Liver (tissue), 9 donors: ENCODE results near the gene HSPB9. TPM values are rescaled to one million over a fixed set of nuclear protein-coding genes. Genes with fewer than 3 reads are reported as not detected.

Experiments used
- DNase-seq: peaks from one replicate; pipeline ENCODE4 v3.0.0-alpha.2; 2017; ENCODE audit warnings: low spot score
- H3K27ac ChIP-seq, 2 donors: one replicate each; pipeline ENCODE4 v1.7.0; 2013; ENCODE audit warnings: inconsistent platforms in 2 of 2, low read length in 2 of 2, control low read depth in 1 of 2, low read depth in 1 of 2, mild to moderate bottlenecking in 1 of 2
- H3K27me3 ChIP-seq, 4 donors: one replicate each; pipeline versions ENCODE4 v1.6.1 to v1.7.0; 2013; ENCODE audit warnings: low read length in 3 of 4, inconsistent platforms in 1 of 4, mild to moderate bottlenecking in 1 of 4, moderate library complexity in 1 of 4; ENCODE audit not compliant: control insufficient read depth in 4 of 4, insufficient read depth in 4 of 4
- H3K36me3 ChIP-seq, 4 donors: one replicate each; pipeline versions ENCODE4 v1.6.1 to v1.7.0; 2013; ENCODE audit warnings: low read length in 3 of 4, mild to moderate bottlenecking in 3 of 4, low read depth in 1 of 4, moderate library complexity in 1 of 4; ENCODE audit not compliant: control insufficient read depth in 4 of 4, insufficient read depth in 3 of 4
- H3K4me1 ChIP-seq, 4 donors: one replicate each; pipeline versions ENCODE4 v1.6.1 to v1.7.0; 2013; ENCODE audit warnings: low read length in 3 of 4, mild to moderate bottlenecking in 3 of 4, moderate library complexity in 1 of 4; ENCODE audit not compliant: control insufficient read depth in 4 of 4, insufficient read depth in 4 of 4
- H3K4me3 ChIP-seq, 3 donors: one replicate each; pipeline versions ENCODE4 v1.6.1 to v1.7.0; 2013; ENCODE audit warnings: low read length in 3 of 3, control low read depth in 1 of 3, low read depth in 1 of 3, mild to moderate bottlenecking in 1 of 3
- H3K9ac ChIP-seq, 2 donors: one replicate each; pipeline ENCODE4 v1.7.0; 2013; ENCODE audit warnings: low read length in 2 of 2, mild to moderate bottlenecking in 2 of 2, moderate library complexity in 2 of 2, control low read depth in 1 of 2, low read depth in 1 of 2
- H3K9me3 ChIP-seq, 4 donors: one replicate each; pipeline versions ENCODE4 v1.6.1 to v1.7.0; 2013; ENCODE audit warnings: low read length in 3 of 4; ENCODE audit not compliant: control insufficient read depth in 4 of 4
- FOXA1 ChIP-seq: IDR thresholded peaks from 2 replicates; pipeline ENCODE4 v1.6.1; 2016; ENCODE audit warnings: antibody characterized with exemption
- FOXA2 ChIP-seq: IDR thresholded peaks from 2 replicates; pipeline ENCODE4 v1.6.1; 2016; ENCODE audit warnings: antibody characterized with exemption
- NR2F2 ChIP-seq: IDR thresholded peaks from 2 replicates; pipeline ENCODE4 v1.6.1; 2016; ENCODE audit warnings: antibody characterized with exemption
- RAD21 ChIP-seq, 2 donors: IDR thresholded peaks; 2 replicates each; pipeline ENCODE4 v1.6.1; 2016; ENCODE audit warnings: antibody characterized with exemption in 2 of 2, mild to moderate bottlenecking in 2 of 2
- RXRA ChIP-seq, 2 donors: IDR thresholded peaks; 2 replicates each; pipeline ENCODE4 v1.6.1; 2017 to 2018; ENCODE audit warnings: antibody characterized with exemption in 2 of 2, mild to moderate bottlenecking in 1 of 2
- SP1 ChIP-seq: IDR thresholded peaks from 2 replicates; pipeline ENCODE4 v1.6.1; 2018; ENCODE audit warnings: antibody characterized with exemption, mild to moderate bottlenecking
- TAF1 ChIP-seq: conservative IDR thresholded peaks from 2 replicates; pipeline ENCODE4 v1.6.1; 2016; ENCODE audit warnings: antibody characterized with exemption, mild to moderate bottlenecking
- WGBS: extraction: QIAGEN DNeasy Blood & Tissue Kit; methylation state at CpG from one replicate; pipeline ENCODE4 v1.1.7; 2013; 5-methylcytosine and 5-hydroxymethylcytosine counted together
- polyA plus RNA-seq, 2 donors: library from polyadenylated mRNA; stranded (reverse) in 1 of 2; unstranded in 1 of 2; fragments of 200-250 nt in 1 of 2; fragments of >200 nt in 1 of 2; fragmentation: Nextera tagmentation in 1 of 2; extraction: Ambion mirVana in 1 of 2; gene quantifications; one replicate each; pipeline versions ENCODE4 v1.2.1 to v1.2.3, GENCODE V29; 2013 to 2015
- total RNA-seq, 2 donors: library from RNA; depleted of rRNA; stranded (reverse); fragments of >200 nt; gene quantifications; one replicate each; pipeline ENCODE4 v1.2.3, GENCODE V29; 2014
- TF ChIP-seq, protein P1 (sequence below): fragments of 150-350 bp; IDR thresholded peaks from 2 replicates; pipeline ENCODE4 v1.5.1; 2017; ENCODE audit warnings: improper control_type of control experiment, low read depth, low read length; ENCODE audit not compliant: missing input control
- TF ChIP-seq, protein P2 (sequence below): IDR thresholded peaks from 2 replicates; pipeline ENCODE4 v1.6.1; 2016; ENCODE audit warnings: antibody characterized with exemption
- TF ChIP-seq, protein P3 (sequence below): IDR thresholded peaks from 2 replicates; pipeline ENCODE4 v1.6.1; 2016; ENCODE audit warnings: antibody characterized with exemption
- TF ChIP-seq, protein P4 (sequence below): IDR thresholded peaks from 2 replicates; pipeline ENCODE4 v1.6.1; 2016; ENCODE audit warnings: antibody characterized with exemption
- TF ChIP-seq, protein P5 (sequence below): IDR thresholded peaks from 2 replicates; pipeline ENCODE4 v1.6.1; 2016; ENCODE audit warnings: antibody characterized with exemption, mild to moderate bottlenecking
- donor health status: healthy.
- donor health status: healthy.
- donor health status: healthy.
- donor health status: healthy.
- donor health status: healthy.

The HSPB9 gene
- total and polyA plus RNA-seq, 4 donors: 0.17 to 4.0 (median 0.56) TPM

DNA sequence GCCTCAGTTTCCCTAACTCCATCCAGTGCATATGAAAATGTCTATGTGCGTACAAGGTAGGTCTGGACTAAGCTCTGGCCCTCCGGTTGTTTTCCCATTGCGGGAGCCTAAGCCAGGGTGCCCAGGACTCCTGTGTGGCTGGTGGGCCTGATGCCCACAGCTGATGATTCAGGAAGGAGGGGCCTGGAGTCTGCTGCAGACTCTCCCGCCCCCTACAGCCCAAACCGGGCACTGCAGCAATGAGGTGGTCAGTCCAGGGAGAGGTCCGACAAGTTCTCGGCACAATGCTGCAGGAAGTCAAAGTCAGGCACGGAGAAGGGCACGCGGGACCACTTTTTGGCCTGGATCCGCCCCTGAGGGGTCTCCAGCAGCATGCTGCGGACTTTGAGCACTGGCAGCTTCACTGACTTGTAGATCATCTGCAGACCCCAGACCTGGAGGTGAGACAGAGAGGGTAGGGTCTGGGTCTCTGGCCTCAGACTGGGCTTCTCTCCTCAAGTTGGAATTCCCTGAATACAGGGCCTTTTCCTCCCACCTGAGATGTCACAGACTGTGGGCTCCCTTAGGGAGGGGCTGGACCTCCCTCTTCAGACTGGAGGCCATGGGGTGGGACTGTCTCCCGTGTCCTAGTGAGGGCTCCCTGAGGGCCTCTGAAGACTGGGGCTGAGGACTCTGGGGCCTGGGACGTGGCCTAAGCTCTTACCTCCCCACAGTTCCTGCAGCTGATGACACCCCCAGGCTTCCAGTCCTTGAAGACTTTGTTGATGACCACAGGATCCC is 20.9 kb upstream of the HSPB9 start:
- no peak overlapping the region for H3K9ac ChIP-seq
- no peak overlapping the region for H3K27ac ChIP-seq
- H3K4me3 ChIP-seq: no peak overlapping the region
- no peaks in the 10 kb centered on the region for H3K9me3 ChIP-seq
- no peak for TF ChIP-seq NR2F2
- peak; percentile 84 to 89 for TF ChIP-seq RAD21 (IDR thresholded peaks at IDR 0.05)
- TF ChIP-seq, protein P1, sequence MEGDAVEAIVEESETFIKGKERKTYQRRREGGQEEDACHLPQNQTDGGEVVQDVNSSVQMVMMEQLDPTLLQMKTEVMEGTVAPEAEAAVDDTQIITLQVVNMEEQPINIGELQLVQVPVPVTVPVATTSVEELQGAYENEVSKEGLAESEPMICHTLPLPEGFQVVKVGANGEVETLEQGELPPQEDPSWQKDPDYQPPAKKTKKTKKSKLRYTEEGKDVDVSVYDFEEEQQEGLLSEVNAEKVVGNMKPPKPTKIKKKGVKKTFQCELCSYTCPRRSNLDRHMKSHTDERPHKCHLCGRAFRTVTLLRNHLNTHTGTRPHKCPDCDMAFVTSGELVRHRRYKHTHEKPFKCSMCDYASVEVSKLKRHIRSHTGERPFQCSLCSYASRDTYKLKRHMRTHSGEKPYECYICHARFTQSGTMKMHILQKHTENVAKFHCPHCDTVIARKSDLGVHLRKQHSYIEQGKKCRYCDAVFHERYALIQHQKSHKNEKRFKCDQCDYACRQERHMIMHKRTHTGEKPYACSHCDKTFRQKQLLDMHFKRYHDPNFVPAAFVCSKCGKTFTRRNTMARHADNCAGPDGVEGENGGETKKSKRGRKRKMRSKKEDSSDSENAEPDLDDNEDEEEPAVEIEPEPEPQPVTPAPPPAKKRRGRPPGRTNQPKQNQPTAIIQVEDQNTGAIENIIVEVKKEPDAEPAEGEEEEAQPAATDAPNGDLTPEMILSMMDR: peak; percentile 75
- DNase-seq: peak; percentile 86
- WGBS: 62% methylated on average over 14 of the region's 14 CpGs
- H3K36me3 ChIP-seq: peaks cover 4 to 27% (median 11%) of the 10 kb centered on the region in 4 donors
- H3K27me3 ChIP-seq: no peaks in the 10 kb centered on the region
- H3K4me1 ChIP-seq: peaks cover 0 to 2% (median 0%) of the 10 kb centered on the region in 4 donors

DNA sequence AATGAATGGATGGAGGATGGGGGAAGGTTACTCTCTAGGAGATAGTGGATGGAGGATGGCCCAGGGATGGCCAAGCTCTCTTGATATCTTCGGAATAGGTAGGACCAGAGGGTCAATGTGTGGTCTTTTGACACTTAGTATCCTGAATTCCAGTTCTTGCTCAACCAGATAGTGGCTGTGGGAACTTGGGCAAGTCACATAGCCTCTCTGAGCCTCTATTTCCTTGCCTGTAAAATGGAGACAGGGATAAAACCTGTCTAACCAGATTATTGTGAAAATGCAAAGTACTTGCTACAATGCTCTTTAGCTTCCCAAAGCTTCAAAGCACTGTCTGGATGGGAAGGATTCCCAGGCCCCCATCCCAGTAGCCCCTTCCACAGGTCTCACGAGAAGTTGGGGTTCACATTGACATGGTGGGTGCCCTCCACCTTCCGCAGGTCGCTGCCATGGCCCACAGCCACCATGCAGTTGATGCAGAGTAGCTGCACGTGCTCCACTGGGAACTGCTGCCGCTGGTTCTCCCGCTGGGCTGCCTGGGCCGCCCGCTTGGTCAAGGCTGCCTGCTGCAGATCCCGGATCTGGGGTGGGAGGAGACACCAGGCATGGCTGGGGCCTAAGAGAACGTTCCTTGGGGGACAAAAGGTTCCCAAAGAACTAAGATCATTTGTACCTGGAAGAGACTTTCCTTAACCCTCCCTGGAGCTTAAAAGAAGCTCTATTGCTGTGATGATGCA is 19.2 kb upstream of the HSPB9 start:
- no peaks in the 10 kb centered on the region for H3K9me3 ChIP-seq
- no peak overlapping the region for H3K9ac ChIP-seq
- H3K27ac ChIP-seq: no peak overlapping the region
- H3K4me1 ChIP-seq: no peaks in the 10 kb centered on the region
- 89% methylated on average over 11 of the region's 11 CpGs for WGBS
- DNase-seq: no peak
- H3K27me3 ChIP-seq: no peaks in the 10 kb centered on the region
- TF ChIP-seq, protein P2, sequence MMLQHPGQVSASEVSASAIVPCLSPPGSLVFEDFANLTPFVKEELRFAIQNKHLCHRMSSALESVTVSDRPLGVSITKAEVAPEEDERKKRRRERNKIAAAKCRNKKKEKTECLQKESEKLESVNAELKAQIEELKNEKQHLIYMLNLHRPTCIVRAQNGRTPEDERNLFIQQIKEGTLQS: no peak
- TF ChIP-seq, protein P3, sequence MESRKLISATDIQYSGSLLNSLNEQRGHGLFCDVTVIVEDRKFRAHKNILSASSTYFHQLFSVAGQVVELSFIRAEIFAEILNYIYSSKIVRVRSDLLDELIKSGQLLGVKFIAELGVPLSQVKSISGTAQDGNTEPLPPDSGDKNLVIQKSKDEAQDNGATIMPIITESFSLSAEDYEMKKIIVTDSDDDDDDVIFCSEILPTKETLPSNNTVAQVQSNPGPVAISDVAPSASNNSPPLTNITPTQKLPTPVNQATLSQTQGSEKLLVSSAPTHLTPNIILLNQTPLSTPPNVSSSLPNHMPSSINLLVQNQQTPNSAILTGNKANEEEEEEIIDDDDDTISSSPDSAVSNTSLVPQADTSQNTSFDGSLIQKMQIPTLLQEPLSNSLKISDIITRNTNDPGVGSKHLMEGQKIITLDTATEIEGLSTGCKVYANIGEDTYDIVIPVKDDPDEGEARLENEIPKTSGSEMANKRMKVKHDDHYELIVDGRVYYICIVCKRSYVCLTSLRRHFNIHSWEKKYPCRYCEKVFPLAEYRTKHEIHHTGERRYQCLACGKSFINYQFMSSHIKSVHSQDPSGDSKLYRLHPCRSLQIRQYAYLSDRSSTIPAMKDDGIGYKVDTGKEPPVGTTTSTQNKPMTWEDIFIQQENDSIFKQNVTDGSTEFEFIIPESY: no peak
- TF ChIP-seq RXRA (IDR thresholded peaks at IDR 0.05): no peak
- TF ChIP-seq FOXA2: no peak
- TF ChIP-seq, protein P4, sequence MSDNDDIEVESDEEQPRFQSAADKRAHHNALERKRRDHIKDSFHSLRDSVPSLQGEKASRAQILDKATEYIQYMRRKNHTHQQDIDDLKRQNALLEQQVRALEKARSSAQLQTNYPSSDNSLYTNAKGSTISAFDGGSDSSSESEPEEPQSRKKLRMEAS: no peak
- no peak for TF ChIP-seq TAF1
- TF ChIP-seq, protein P5, sequence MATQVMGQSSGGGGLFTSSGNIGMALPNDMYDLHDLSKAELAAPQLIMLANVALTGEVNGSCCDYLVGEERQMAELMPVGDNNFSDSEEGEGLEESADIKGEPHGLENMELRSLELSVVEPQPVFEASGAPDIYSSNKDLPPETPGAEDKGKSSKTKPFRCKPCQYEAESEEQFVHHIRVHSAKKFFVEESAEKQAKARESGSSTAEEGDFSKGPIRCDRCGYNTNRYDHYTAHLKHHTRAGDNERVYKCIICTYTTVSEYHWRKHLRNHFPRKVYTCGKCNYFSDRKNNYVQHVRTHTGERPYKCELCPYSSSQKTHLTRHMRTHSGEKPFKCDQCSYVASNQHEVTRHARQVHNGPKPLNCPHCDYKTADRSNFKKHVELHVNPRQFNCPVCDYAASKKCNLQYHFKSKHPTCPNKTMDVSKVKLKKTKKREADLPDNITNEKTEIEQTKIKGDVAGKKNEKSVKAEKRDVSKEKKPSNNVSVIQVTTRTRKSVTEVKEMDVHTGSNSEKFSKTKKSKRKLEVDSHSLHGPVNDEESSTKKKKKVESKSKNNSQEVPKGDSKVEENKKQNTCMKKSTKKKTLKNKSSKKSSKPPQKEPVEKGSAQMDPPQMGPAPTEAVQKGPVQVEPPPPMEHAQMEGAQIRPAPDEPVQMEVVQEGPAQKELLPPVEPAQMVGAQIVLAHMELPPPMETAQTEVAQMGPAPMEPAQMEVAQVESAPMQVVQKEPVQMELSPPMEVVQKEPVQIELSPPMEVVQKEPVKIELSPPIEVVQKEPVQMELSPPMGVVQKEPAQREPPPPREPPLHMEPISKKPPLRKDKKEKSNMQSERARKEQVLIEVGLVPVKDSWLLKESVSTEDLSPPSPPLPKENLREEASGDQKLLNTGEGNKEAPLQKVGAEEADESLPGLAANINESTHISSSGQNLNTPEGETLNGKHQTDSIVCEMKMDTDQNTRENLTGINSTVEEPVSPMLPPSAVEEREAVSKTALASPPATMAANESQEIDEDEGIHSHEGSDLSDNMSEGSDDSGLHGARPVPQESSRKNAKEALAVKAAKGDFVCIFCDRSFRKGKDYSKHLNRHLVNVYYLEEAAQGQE: no peak
- no peak for TF ChIP-seq SP1
- TF ChIP-seq FOXA1: no peak
- H3K4me3 ChIP-seq: no peak overlapping the region
- H3K36me3 ChIP-seq: peaks cover 4 to 29% (median 14%) of the 10 kb centered on the region in 4 donors
